Measurements from ENCODE around the gene MORF4L1. TPM values are rescaled to one million over a fixed set of nuclear protein-coding genes. Genes with fewer than 3 reads are reported as not detected.

MORF4L1 gene
- total and polyA plus RNA-seq, 2 experiments from 2014 or later, result 520 to 571 TPM

GRCh38 chr15:78922527-78922926 is 49.8 kb downstream of the MORF4L1 start:
- Histone ChIP-seq H3K4me1 (ENCODE audit: insufficient read depth) (no peaks in the 10 kb centered on the region), H3K4me3 (no peak overlapping the region), H3K9me2 (ENCODE audit: insufficient read depth) (no peaks in the 10 kb centered on the region), H2AFZ (no peak overlapping the region), H3K27ac (ENCODE audit: low read depth) (no peak overlapping the region), H3K27me3 (ENCODE audit: insufficient read depth) (no peaks in the 10 kb centered on the region), H3K4me2 (no peak overlapping the region), H3K36me3 (ENCODE audit: insufficient read depth) (peaks cover 11% of the 10 kb centered on the region; the same call in 1 of the 2 replicates), H4K20me1 (replicated peaks; ENCODE audit: insufficient read depth) (no peaks in the 10 kb centered on the region; the same call in 1 of the 2 replicates), H3F3A (replicated peaks; ENCODE audit: low read depth) (no peaks in the 10 kb centered on the region), H3K79me2 (replicated peaks; ENCODE audit: insufficient read depth) (no peaks in the 10 kb centered on the region)
- Mint-ChIP-seq H3K27me3 (ENCODE audit: insufficient read depth, low read depth, poor library complexity) (peaks cover 4% of the 10 kb centered on the region), H3K4me3 (no peak overlapping the region), H3K9me3 (no peaks in the 10 kb centered on the region), H3K4me1 (no peaks in the 10 kb centered on the region), H3K36me3 (ENCODE audit: low read depth) (peaks cover 45% of the 10 kb centered on the region), H3K27ac (no peak overlapping the region)
- DNase-seq (ENCODE audit: low spot score), result no peak
- TF ChIP-seq ZNF462 (CRISPR knock-in tag; IDR thresholded peaks at IDR 0.05) (no peak), ZNF331 (CRISPR knock-in tag; IDR thresholded peaks at IDR 0.05; ENCODE audit: low read depth) (no peak), REST (IDR thresholded peaks at IDR 0.05; ENCODE audit: unreplicated experiment) (no peak), NANOG (IDR thresholded peaks at IDR 0.05; ENCODE audit: borderline replicate concordance) (no peak), ZNF114 (CRISPR knock-in tag; IDR thresholded peaks at IDR 0.05) (no peak), CREB1 (CRISPR knock-in tag; IDR thresholded peaks at IDR 0.05; ENCODE audit: low read depth) (no peak), CTCF (conservative IDR thresholded peaks at IDR 0.05; ENCODE audit: low read depth in 2 of 2) (no peak), STAT1 (IDR thresholded peaks at IDR 0.05; ENCODE audit: unreplicated experiment) (no peak), JUNB (IDR thresholded peaks at IDR 0.05; ENCODE audit: unreplicated experiment) (no peak), EZH2 (IDR thresholded peaks at IDR 0.05; ENCODE audit: low read depth, unreplicated experiment) (no peak), ETS1 (IDR thresholded peaks at IDR 0.05) (no peak), EZH2phosphoT487 (IDR thresholded peaks at IDR 0.05; ENCODE audit: unreplicated experiment) (no peak), POLR2AphosphoS5 (IDR thresholded peaks at IDR 0.05; ENCODE audit: low read depth) (no peak)
- ATAC-seq, result no peak

Data from GM23338 (cell line).